Measurements from ENCODE around the gene ZFP30. TPM values are rescaled to one million over a fixed set of nuclear protein-coding genes. Genes with fewer than 3 reads are reported as not detected.

ZFP30 gene
- total and polyA plus RNA-seq, 10 of the 15 experiments (the other 5 are each of a cell fraction or from before 2014, with no cell fraction given), result 1.4 to 12.8 (median 5.7) TPM

- ChIA-PET CTCF (no interaction called here), POLR2A (no interaction called here), RAD21 (ENCODE audit: unreplicated experiment) (interaction anchor here (1.0 kb wide), 1 partner anchor 247 kb away, joined by 3 read pairs; no protein-coding TSS in a partner anchor), SMC1A (ENCODE audit: uncharacterized antibody, unreplicated experiment) (no interaction called here)
- peak; percentile 71 for ATAC-seq
- H3K27me3 ChIP-seq (replicated peaks in 1 of 2; ENCODE audit: control insufficient read depth in 2 of 2, insufficient read depth in 2 of 2, low read length in 1 of 2), result no peaks in the 10 kb centered on the region
- no peaks in the 10 kb centered on the region for H4K20me1 ChIP-seq (ENCODE audit: control insufficient read depth, insufficient read depth)
- H3K27ac ChIP-seq (ENCODE audit: control insufficient read depth, insufficient read depth), result peak overlapping the region; percentile 85
- WGBS (ENCODE audit: insufficient coverage, insufficient replicate concordance, low lambda C conversion rate, missing lambda C conversion rate), result 1% methylated on average over 40 of the region's 40 CpGs
- no peak for FAIRE-seq
- in situ Hi-C loops (cut with MboI) (loop anchor here (10.0 kb wide), 1 partner anchor 340 kb away; no protein-coding TSS in a partner anchor), intact Hi-C loops (cut with micrococcal nuclease; ENCODE audit: unreplicated experiment) (loop anchor here (1.0 to 5.0 kb wide), 2 partner anchors 187 to 437 kb away; partner anchors contain the start of genes ZNF569 and ZNF570)
- H3K4me2 ChIP-seq (ENCODE audit: control insufficient read depth, insufficient read depth), result peak overlapping the region; percentile 75
- BruUV-seq (replicated peaks), result no TSS peak
- peaks cover 26% of the 10 kb centered on the region for H3K79me2 ChIP-seq (ENCODE audit: control insufficient read depth, insufficient read depth, low read length)
- H3K9me3 ChIP-seq (replicated peaks; ENCODE audit: control insufficient read depth, insufficient read depth, low read length), result peaks cover 6% of the 10 kb centered on the region
- DNase-seq (ENCODE audit: low read depth, low spot score), result no peak
- H2AFZ ChIP-seq (ENCODE audit: control insufficient read depth, low read depth, low read length), result peak overlapping the region; percentile 84
- no peaks in the 10 kb centered on the region for H3K4me1 ChIP-seq (ENCODE audit: control insufficient read depth, insufficient read depth, low read length)
- H3K9ac ChIP-seq (ENCODE audit: control insufficient read depth, insufficient read depth, low read length), result peak overlapping the region; percentile 89
- H3K36me3 ChIP-seq (ENCODE audit: control insufficient read depth in 2 of 2, insufficient read depth in 2 of 2, low read length in 1 of 2), result peaks cover 0 to 4% of the 10 kb centered on the region in 2 experiments; a peak in 1 of 4 replicates
- H3K4me3 ChIP-seq, result peak overlapping the region; percentile 80
- no peak for TF ChIP-seq NFXL1 (IDR thresholded peaks at IDR 0.05; ENCODE audit: borderline replicate concordance)
- TF ChIP-seq ZNF274 (IDR thresholded peaks at IDR 0.05; ENCODE audit: insufficient read depth, insufficient read length), result no peak
- no peak for TF ChIP-seq POU2F2 (IDR thresholded peaks at IDR 0.05; ENCODE audit: borderline replicate concordance, low read depth, low read length)
- TF ChIP-seq SUPT20H (IDR thresholded peaks at IDR 0.05; ENCODE audit: borderline replicate concordance, control insufficient read depth, low read depth, low read length), result no peak
- TF ChIP-seq HDGF (IDR thresholded peaks at IDR 0.05), result 0 out of 2 replicates have a peak, but pooled peaks have one; percentile 48
- TF ChIP-seq NFYB (IDR thresholded peaks at IDR 0.05; ENCODE audit: insufficient read depth, low read depth, low read length), result no peak
- no peak for TF ChIP-seq EP300 (IDR thresholded peaks at IDR 0.05; ENCODE audit: borderline replicate concordance in 1 of 2, control insufficient read depth in 1 of 2, low read depth in 2 of 2, low read length in 2 of 2)
- TF ChIP-seq RCOR1 (conservative IDR thresholded peaks at IDR 0.05; ENCODE audit: low read depth, low read length), result no peak
- TF ChIP-seq CREB1 (IDR thresholded peaks at IDR 0.05; ENCODE audit: low read depth), result 0 out of 2 replicates have a peak, but pooled peaks have one; percentile 10
- TF ChIP-seq NFYA (IDR thresholded peaks at IDR 0.05; ENCODE audit: borderline replicate concordance, low read depth, low read length), result no peak
- no peak for TF ChIP-seq ZNF207 (IDR thresholded peaks at IDR 0.05; ENCODE audit: borderline replicate concordance)
- no peak for TF ChIP-seq HDAC6 (IDR thresholded peaks at IDR 0.05; ENCODE audit: unreplicated experiment)
- TF ChIP-seq GATAD2B (conservative IDR thresholded peaks at IDR 0.05; ENCODE audit: low read depth), result peak; percentile 35; the same call in 1 of the 2 replicates
- no peak for TF ChIP-seq POLR2AphosphoS5 (IDR thresholded peaks at IDR 0.05; ENCODE audit: low read length)
- no peak for TF ChIP-seq CUX1 (IDR thresholded peaks at IDR 0.05; ENCODE audit: insufficient replicate concordance, low read depth, low read length)
- no peak for TF ChIP-seq JUNB (IDR thresholded peaks at IDR 0.05)
- 0 out of 2 replicates have a peak, but pooled peaks have one; percentile 35 for TF ChIP-seq SPI1 (IDR thresholded peaks at IDR 0.05; ENCODE audit: borderline replicate concordance, insufficient read depth, low read depth, low read length)
- peak; percentile 56; the same call in 1 of the 2 replicates for TF ChIP-seq POLR2A (IDR thresholded peaks at IDR 0.05; ENCODE audit: low read depth, low read length)
- TF ChIP-seq TCF12 (IDR thresholded peaks at IDR 0.05; ENCODE audit: low read depth, low read length), result no peak
- peak; percentile 50; the same call in 1 of the 2 replicates for TF ChIP-seq MAX (IDR thresholded peaks at IDR 0.05; ENCODE audit: low read depth, low read length)
These were observed 500 bp downstream of the ZFP30 start for GRCh38 chr19:37654629-37655300.

All from GM12878 (cell line).